T1000 (cell line): ENCODE results near the gene POLD2.
A peak's percentile ranks its signal among the peaks of the same experiment; 100 is the strongest.

Experiments
- DNase-seq: peaks from one replicate; lab custom pipeline; 2025; ENCODE audit warnings: mixed read lengths; lab: John Stamatoyannopoulos, UW

POLD2 gene

GRCh38 chr7:44114586-44115310 lies 8.6 kb downstream of the POLD2 start:
- no peak for DNase-seq

GRCh38 chr7:44113764-44114354 lies 9.5 kb downstream of the POLD2 start:
- DNase-seq: no peak

GRCh38 chr7:44112997-44113763 lies 10.2 kb downstream of the POLD2 start:
- DNase-seq: no peak

GRCh38 chr7:44112231-44112996 lies 10.9 kb downstream of the POLD2 start:
- no peak for DNase-seq

GRCh38 chr7:44111761-44112160 lies 11.6 kb downstream of the POLD2 start:
- no peak for DNase-seq

GRCh38 chr7:44110719-44111635 lies 12.4 kb downstream of the POLD2 start:
- no peak for DNase-seq

GRCh38 chr7:44109991-44110390 lies 13.4 kb downstream of the POLD2 start:
- DNase-seq: no peak

GRCh38 chr7:44108768-44109750 lies 14.3 kb downstream of the POLD2 start:
- no peak for DNase-seq

- DNase-seq: no peak
Observed at GRCh38 chr7:44107961-44108767, 15.2 kb downstream of the POLD2 start.

GRCh38 chr7:44107116-44107960 lies 16.0 kb downstream of the POLD2 start:
- no peak for DNase-seq

GRCh38 chr7:44106311-44107065 lies 16.9 kb downstream of the POLD2 start:
- no peak for DNase-seq

- no peak for DNase-seq
Observed at GRCh38 chr7:44105832-44106231, 17.5 kb downstream of the POLD2 start.

- peak; percentile 41 for DNase-seq
Observed at GRCh38 chr7:44104860-44105771, 18.2 kb downstream of the POLD2 start.

- no peak for DNase-seq
Observed at GRCh38 chr7:44103923-44104859, 19.2 kb downstream of the POLD2 start, which contains the start of gene AEBP1. AEBP1 (plus strand) TSS chr7:44104345; CDS start chr7:44104666, 321 bp downstream.

- no peak for DNase-seq
Observed at GRCh38 chr7:44103566-44103922, 19.8 kb downstream of the POLD2 start.
